ENCODE results near the gene PLEKHN1.

- TF ChIP-seq CTCF (IDR thresholded peaks at IDR 0.05; ENCODE audit: low read depth, low read length) (no peak), EZH2phosphoT487 (IDR thresholded peaks at IDR 0.05; ENCODE audit: low read depth) (no peak)
Measured at GRCh38 chr1:1024771-1025699, 58.8 kb downstream of the PLEKHN1 start.

All from OCI-LY3 (cell line).